Stomach (tissue), 9 donors: ENCODE data around the gene ALDH1L2. TPM values are rescaled to one million over a fixed set of nuclear protein-coding genes. Genes with fewer than 3 reads are reported as not detected.
A peak's percentile ranks its signal among the peaks of the same experiment; 100 is the strongest.
"Not testable (repeated sequence)": the region's sequence is repeated elsewhere in the genome, so short reads cannot be mapped to it uniquely, and the experiment has no call there.

Experiments used
- DNase-seq, 2 donors: peaks; one replicate each; pipeline versions ENCODE4 v3.0.0 to v3.0.0-alpha.2; 2013 to 2019
- H3K27ac ChIP-seq, 5 donors: fragments of 200-600 bp in 4 of 5; sonication (generic) in 4 of 5; one replicate each; pipeline ENCODE4 v1.5.1; 2013 to 2019; ENCODE audit warnings: mild to moderate bottlenecking in 1 of 5, moderate library complexity in 1 of 5
- H3K27me3 ChIP-seq, 3 donors: fragments of 200-600 bp; sonication (generic); one replicate each; pipeline ENCODE4 v1.5.1; 2017 to 2019; ENCODE audit warnings: mixed run types in 1 of 3
- H3K36me3 ChIP-seq, 4 donors: fragments of 200-600 bp; sonication (generic); 1 replicate in 3 of 4; 2 replicates in 1 of 4; pipeline ENCODE4 v1.5.1; 2016 to 2019
- H3K4me1 ChIP-seq, 4 donors: fragments of 200-600 bp; sonication (generic); one replicate each; pipeline ENCODE4 v1.5.1; 2016 to 2019
- H3K4me3 ChIP-seq, 4 donors: fragments of 200-600 bp; sonication (generic) in 3 of 4; one replicate each; pipeline ENCODE4 v1.5.1; 2016 to 2019; ENCODE audit warnings: mild to moderate bottlenecking in 1 of 4
- H3K9me3 ChIP-seq, 4 donors: fragments of 200-600 bp; sonication (generic); one replicate each; pipeline ENCODE4 v1.5.1; 2016 to 2019
- EP300 ChIP-seq: sonication (generic); formaldehyde crosslinking; IDR thresholded peaks from one replicate; pipeline ENCODE4 v1.6.1; 2017; ENCODE audit warnings: antibody characterized with exemption
- POLR2A ChIP-seq, 4 donors: fragments of 450-650 bp; IDR thresholded peaks; one replicate each; pipeline ENCODE4 v1.6.1; 2016; ENCODE audit warnings: antibody characterized with exemption in 4 of 4, control low read depth in 2 of 4, mild to moderate bottlenecking in 1 of 4, moderate library complexity in 1 of 4
- POLR2AphosphoS5 ChIP-seq, 3 donors: sonication (generic); formaldehyde crosslinking; IDR thresholded peaks; one replicate each; pipeline ENCODE4 v1.6.1; 2016; ENCODE audit warnings: antibody characterized with exemption in 3 of 3
- whole genome bisulfite sequencing, 5 donors: extraction: QIAGEN DNeasy Blood & Tissue Kit in 3 of 5; methylation state at CpG; one replicate each; pipeline versions ENCODE4 v1.1.5 to v1.1.7; 2013 to 2018; 5-methylcytosine and 5-hydroxymethylcytosine counted together
- intact Hi-C: fragments of 100-400 bp; cut with DNase I; formaldehyde crosslinking; loops from one replicate; pipeline ENCODE4 v1.15.1; 2023; ENCODE audit warnings: low total_unique reads
- polyA plus RNA-seq, 3 donors: library from polyadenylated mRNA; stranded (reverse); fragments of 200-250 nt; gene quantifications; one replicate each; pipeline ENCODE4 v1.2.3, GENCODE V29; 2013
- total RNA-seq, 5 donors: library from RNA; depleted of rRNA; stranded (reverse); fragments of >200 nt; gene quantifications; one replicate each; pipeline versions ENCODE4 v1.1.0 to v1.2.3, GENCODE V29; 2014 to 2016
- TF ChIP-seq, protein P1 (sequence below), 7 experiments: fragments of 450-650 bp in 4 of 7; fragments of 200-600 bp in 3 of 7; sonication (generic) in 3 of 7; IDR thresholded peaks; one replicate each; pipeline ENCODE4 v1.5.1; 2016 to 2019; ENCODE audit warnings: antibody characterized with exemption in 7 of 7, control low read depth in 2 of 7, mild to moderate bottlenecking in 1 of 7
- donor health status: healthy with polysubstance abuse.
- donor health status: Bipolar disorder and iron deficiency.
- donor health status: healthy.

Gene ALDH1L2
- total and polyA plus RNA-seq, 8 donors = 0.58 to 8.9 (median 1.7) TPM

DNA sequence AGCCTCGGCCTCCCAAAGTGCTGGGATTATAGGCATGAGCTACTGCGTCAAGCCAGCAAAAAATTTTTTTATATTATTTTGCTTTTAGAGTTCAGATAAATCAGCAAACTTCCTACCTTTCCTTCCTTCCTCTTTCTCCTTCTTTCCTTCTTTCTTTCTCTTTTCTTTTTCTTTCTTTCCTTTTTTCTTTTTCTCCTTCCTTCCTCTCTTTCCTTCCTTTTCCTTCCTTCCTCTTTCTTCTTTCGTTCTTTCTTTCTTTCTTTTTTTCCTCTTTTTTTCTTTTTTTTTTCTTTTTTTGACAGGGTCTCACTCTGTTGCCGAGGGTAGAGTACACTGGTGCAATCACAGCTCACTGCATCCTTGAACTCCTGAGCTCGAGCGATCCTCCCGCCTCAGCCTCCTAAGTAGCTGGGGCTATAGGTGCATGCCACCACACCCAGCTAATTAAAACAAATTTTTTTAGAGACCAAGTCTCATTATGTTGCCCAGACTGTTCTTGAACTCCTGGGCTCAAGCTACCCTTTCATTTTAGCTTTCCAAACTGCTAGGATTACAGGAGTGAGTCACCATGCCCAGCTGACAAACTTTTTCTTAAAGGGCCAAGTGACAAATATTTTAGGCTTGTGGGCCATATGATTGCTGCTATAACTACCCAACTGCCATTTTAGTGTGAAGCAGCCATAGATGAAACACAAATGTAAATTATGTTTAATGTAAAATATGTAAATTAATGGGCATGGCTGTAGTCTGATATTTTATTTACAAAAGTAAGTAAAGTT is 16.1 kb upstream of the ALDH1L2 start:
- WGBS, 5 donors = 83 to 92% (median 88%) methylated on average over 7 of the region's 7 CpGs
- TF ChIP-seq, protein P1, sequence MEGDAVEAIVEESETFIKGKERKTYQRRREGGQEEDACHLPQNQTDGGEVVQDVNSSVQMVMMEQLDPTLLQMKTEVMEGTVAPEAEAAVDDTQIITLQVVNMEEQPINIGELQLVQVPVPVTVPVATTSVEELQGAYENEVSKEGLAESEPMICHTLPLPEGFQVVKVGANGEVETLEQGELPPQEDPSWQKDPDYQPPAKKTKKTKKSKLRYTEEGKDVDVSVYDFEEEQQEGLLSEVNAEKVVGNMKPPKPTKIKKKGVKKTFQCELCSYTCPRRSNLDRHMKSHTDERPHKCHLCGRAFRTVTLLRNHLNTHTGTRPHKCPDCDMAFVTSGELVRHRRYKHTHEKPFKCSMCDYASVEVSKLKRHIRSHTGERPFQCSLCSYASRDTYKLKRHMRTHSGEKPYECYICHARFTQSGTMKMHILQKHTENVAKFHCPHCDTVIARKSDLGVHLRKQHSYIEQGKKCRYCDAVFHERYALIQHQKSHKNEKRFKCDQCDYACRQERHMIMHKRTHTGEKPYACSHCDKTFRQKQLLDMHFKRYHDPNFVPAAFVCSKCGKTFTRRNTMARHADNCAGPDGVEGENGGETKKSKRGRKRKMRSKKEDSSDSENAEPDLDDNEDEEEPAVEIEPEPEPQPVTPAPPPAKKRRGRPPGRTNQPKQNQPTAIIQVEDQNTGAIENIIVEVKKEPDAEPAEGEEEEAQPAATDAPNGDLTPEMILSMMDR (IDR thresholded peaks at IDR 0.05) = no peak
- no peak for TF ChIP-seq EP300
- no peak for TF ChIP-seq POLR2AphosphoS5 (IDR thresholded peaks at IDR 0.05)
- no peak for TF ChIP-seq POLR2A (IDR thresholded peaks at IDR 0.05)
- no peak for DNase-seq
- Histone ChIP-seq H3K4me1 (peaks cover 0 to 12% (median 3%) of the 10 kb centered on the region in 4 donors), H3K9me3 (peaks cover 0 to 13% (median 3%) of the 10 kb centered on the region in 4 donors), H3K27me3 (no peaks in the 10 kb centered on the region), H3K4me3 (no peak overlapping the region), H3K36me3 (no peaks in the 10 kb centered on the region), H3K27ac (no peak overlapping the region)
- intact Hi-C loops = no loop called here

- peaks cover 0 to 23% (median 9%) of the 10 kb centered on the region in 4 donors for H3K9me3 ChIP-seq
- no peak for DNase-seq
Measured at GRCh38 chr12:105099356-105099755, 15.1 kb upstream of the ALDH1L2 start.

DNA sequence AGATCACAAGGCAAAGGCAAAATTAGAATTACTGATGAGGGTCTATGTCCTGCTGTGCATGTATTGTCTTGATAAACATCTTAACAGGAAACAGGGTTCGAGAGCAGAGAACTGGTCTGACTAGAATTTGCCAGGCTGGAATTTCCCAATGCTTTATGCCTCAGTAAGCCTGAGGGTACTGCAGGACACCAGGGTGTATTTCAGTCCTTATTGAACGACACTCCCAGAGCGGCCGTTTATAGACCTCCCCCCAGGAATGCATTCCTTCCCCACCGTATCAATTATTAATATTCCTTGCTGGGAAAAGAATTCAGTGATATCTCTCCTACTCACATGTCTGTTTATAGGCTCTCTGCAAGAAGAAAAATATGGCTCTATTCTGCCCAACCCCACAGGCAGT is 11.1 kb upstream of the ALDH1L2 start:
- WGBS, 5 donors = 86 to 96% (median 92%) methylated on average over 5 of the region's 5 CpGs
- H3K27ac ChIP-seq, H3K4me3 ChIP-seq, H3K27me3 ChIP-seq, H3K36me3 ChIP-seq, intact Hi-C loops, DNase-seq, H3K4me1 ChIP-seq: not testable (repeated sequence)
- H3K9me3 ChIP-seq = peaks cover 0 to 23% (median 9%) of the 10 kb centered on the region in 4 donors

More at GRCh38 chr12:105099356-105099755, 15.1 kb upstream of the ALDH1L2 start:
- no peak overlapping the region for H3K4me3 ChIP-seq
- H3K27ac ChIP-seq = no peak overlapping the region
- no peaks in the 10 kb centered on the region for H3K36me3 ChIP-seq
- peaks cover 0 to 12% (median 3%) of the 10 kb centered on the region in 4 donors for H3K4me1 ChIP-seq
- intact Hi-C loops = no loop called here
- 52 to 90% (median 75%) methylated on average over 1 of the region's 1 CpG for WGBS, 5 donors
- no peak for TF ChIP-seq POLR2A (IDR thresholded peaks at IDR 0.05)
- TF ChIP-seq, protein P1 (IDR thresholded peaks at IDR 0.05) = no peak
- TF ChIP-seq POLR2AphosphoS5 (IDR thresholded peaks at IDR 0.05) = no peak
- no peak for TF ChIP-seq EP300
- no peaks in the 10 kb centered on the region for H3K27me3 ChIP-seq

- intact Hi-C loops = no loop called here
- H3K27ac ChIP-seq = peak overlapping the region in 1 of 5 donors; percentile 52
- H3K4me3 ChIP-seq = peak overlapping the region in 1 of 4 donors; percentile 18
- peak in 1 of 2 donors; percentile 56 for DNase-seq
- H3K36me3 ChIP-seq = no peaks in the 10 kb centered on the region
- 29 to 50% (median 36%) methylated on average over 13 of the region's 13 CpGs for WGBS, 5 donors
- no peaks in the 10 kb centered on the region for H3K4me1 ChIP-seq
- no peaks in the 10 kb centered on the region for H3K27me3 ChIP-seq
- TF ChIP-seq, protein P1 (IDR thresholded peaks at IDR 0.05) = no peak
- no peak for TF ChIP-seq EP300
- TF ChIP-seq POLR2AphosphoS5 (IDR thresholded peaks at IDR 0.05) = no peak
- no peak for TF ChIP-seq POLR2A (IDR thresholded peaks at IDR 0.05)
- peaks cover 0 to 23% (median 9%) of the 10 kb centered on the region in 4 donors for H3K9me3 ChIP-seq
Measured at GRCh38 chr12:105092336-105092735, 8.1 kb upstream of the ALDH1L2 start.
